ENCODE results near the gene PF4V1. TPM values are rescaled to one million over a fixed set of nuclear protein-coding genes. Genes with fewer than 3 reads are reported as not detected.

The PF4V1 gene
- total RNA-seq, 1 donor from 2014 or later: not detected

DNA sequence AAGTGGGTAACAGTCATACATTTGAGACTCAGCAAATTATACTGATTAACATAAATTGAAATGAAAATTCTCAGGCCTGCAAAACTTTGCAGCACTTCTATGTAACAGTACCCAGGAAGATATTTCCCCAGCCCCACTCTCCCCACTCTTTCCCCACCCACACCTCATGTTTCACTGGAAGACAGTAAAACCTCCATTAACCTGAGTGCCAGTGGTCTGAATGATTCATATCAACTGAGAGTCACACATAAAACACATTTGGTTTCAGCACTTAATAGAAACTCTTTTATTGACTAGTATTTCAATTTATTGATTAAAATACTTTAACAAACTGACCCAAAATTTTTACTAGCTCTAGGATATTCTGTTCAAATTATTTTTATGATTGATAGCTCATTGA lies 9.7 kb upstream of the PF4V1 start:
- ATAC-seq: no peak

GRCh38 chr4:73844345-73844744 lies 8.8 kb upstream of the PF4V1 start:
- no peak for ATAC-seq
- intact Hi-C loops (cut with DNase I): no loop called here
- no peak for DNase-seq (ENCODE audit: low spot score)

More for the DNA sequence above, 9.7 kb upstream of the PF4V1 start:
- intact Hi-C loops (cut with DNase I): no loop called here
- no peak for DNase-seq (ENCODE audit: low spot score)

DNA sequence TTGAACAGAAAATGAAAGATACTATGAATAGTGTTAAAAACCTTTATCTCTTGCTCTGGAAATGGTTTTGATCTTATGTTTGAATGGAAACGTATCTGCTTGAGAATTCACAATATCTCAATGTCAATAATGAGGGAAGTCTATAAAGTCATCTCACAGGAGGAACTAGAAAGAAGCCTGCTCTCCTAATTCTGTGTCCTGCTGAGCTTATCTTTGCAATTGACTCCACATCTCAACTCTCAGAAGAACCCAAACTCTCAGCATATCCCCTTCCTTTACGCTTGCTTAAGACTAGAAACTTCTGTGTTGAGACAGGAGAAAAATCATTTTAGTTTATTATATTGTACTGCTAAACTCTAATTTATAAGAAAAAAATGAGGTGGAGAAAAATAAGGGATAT lies 8.3 kb upstream of the PF4V1 start:
- no peak for ATAC-seq
- intact Hi-C loops (cut with DNase I): no loop called here
- DNase-seq (ENCODE audit: low spot score): no peak

- no peak for ATAC-seq
- intact Hi-C loops (cut with DNase I): no loop called here
- no peak for DNase-seq (ENCODE audit: low spot score)
Measured at GRCh38 chr4:73847526-73848182, 5.4 kb upstream of the PF4V1 start.

DNA sequence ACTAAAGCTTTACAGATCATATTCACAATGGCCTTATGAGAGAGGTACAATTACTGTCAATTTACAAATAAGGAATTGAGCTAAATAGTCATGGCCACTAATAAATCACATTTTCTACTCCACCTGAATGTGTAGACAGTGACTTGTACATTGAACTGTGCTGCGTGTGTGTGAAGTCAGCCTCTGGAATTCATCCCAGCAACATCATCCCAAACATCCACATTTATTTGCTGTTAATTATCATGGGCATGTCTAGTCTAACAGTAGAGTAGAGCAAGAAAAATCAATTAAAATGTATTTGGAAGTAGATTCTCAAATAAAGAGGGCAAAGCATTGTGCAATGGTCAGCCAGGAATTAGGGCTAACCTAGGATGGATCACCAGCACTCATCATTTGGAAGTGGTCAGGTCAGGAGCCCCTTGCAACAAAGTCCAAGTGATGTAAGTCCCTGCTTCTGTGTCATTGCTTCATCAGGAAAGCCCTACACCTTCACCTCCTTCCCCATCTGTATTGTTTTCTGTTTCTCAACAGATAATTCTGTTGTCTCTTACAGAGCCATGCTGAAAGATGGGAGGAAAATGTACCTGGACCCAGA lies 4.8 kb upstream of the PF4V1 start:
- no peak for ATAC-seq

DNA sequence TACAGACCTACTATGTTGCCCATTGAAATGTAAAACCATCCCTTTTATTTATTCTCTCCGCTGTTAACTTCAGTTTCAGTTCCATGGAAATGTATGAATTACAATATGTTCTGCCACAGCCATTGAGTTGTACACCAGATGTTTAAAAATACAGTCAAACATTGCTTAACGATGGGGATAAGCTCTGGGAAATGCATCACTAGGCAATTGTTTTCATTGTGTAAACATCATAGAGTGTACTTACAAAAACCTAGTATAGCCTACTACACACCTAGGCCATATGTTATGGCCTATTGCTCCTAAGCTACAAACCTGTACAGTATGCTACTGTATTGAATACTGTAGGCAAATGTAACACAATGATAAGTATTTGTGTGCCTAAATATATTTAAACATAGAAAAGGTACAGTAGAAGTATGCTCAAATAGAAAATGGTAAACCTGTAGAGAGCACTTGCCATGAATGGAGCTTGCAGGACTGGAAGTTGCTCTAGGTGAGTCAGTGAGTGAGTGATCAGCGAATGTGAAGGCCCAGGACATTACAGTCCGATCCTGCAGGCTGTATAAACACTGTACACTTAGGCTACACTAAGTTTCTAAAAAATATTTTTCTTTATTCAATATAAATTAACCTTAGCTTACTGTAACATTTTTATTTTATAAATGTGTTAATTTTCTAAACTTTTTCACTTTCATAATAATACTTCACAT lies 2.7 kb upstream of the PF4V1 start:
- intact Hi-C loops (cut with DNase I): no loop called here
- ATAC-seq: no peak
- no peak for DNase-seq (ENCODE audit: low spot score)

More for the DNA sequence above, 4.8 kb upstream of the PF4V1 start:
- intact Hi-C loops (cut with DNase I): no loop called here
- DNase-seq (ENCODE audit: low spot score): no peak

DNA sequence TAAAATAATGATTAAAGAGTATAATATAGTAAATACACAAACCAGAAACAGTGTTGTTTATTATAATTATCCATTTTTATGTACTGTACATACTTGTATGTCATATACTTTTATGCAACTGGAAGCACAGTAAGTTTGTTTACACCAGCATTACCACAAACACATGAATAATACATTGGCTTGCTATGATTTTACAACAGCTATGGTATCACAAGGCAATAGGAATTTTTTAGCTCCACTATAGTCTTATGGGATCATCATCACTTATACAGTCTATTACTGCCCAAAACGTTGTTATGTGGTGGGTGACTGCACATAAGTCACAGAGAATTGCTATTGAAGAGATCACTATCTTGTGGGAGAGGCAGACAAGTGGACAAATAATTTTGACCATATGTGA lies 1.8 kb upstream of the PF4V1 start:
- intact Hi-C loops (cut with DNase I): no loop called here
- ATAC-seq (no peak), DNase-seq (ENCODE audit: low spot score) (no peak)

- ATAC-seq: no peak
- no peak for DNase-seq (ENCODE audit: low spot score)
- intact Hi-C loops (cut with DNase I): no loop called here
Measured at GRCh38 chr4:73852771-73853170, 325 bp upstream of the PF4V1 start.

DNA sequence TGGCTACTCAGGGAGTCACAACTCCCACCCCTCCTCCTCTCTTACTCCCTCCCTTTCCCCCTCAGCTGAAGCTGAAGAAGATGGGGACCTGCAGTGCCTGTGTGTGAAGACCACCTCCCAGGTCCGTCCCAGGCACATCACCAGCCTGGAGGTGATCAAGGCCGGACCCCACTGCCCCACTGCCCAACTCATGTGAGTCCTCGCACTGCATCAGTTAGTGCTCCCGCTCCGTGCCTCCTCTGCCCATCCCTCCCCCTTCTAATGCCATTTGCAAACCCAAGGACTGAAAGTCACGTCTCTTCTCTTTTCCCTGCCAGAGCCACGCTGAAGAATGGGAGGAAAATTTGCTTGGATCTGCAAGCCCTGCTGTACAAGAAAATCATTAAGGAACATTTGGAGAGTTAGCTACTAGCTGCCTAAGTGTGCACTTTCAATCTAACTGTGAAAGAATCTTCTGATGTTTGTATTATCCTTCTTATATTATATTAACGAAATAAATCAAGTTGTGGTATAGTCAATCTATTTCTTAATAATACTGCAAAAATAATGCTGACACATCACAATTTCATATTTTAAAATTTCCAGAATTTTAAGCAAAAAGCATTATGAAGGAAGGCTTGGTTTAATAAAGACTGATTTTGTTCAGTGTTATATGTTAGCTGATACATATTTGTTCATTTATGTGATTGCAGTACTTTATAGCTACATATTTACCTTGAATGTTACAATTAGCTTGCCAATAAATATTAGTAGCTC lies 800 bp downstream of the PF4V1 start:
- intact Hi-C loops (cut with DNase I): no loop called here
- no peak for DNase-seq (ENCODE audit: low spot score)
- no peak for ATAC-seq

DNA sequence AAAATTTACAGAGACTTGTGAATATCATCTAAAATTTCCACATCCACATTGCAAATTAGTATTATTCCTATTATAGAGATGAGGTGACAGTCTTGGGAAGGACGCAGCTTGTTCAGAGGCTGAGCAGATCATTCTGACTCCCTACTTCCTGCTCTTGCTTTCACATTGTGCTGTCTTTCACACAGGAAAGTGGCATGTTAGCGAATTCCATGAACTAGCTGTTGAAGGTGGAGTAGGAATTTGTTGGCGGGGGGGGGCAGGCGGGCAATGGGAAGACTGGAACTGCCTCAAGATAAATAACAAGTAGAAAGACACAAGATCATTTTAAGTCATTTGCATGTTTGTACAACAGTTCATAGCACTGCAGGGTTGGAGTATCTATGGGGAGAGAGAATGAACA lies 2.3 kb downstream of the PF4V1 start:
- intact Hi-C loops (cut with DNase I): no loop called here
- no peak for DNase-seq (ENCODE audit: low spot score)
- no peak for ATAC-seq

- ATAC-seq (peak; percentile 85), DNase-seq (ENCODE audit: low spot score) (no peak)
- intact Hi-C loops (cut with DNase I): no loop called here
Measured at GRCh38 chr4:73856518-73856917, 3.4 kb downstream of the PF4V1 start.

GRCh38 chr4:73859614-73860088 lies 6.6 kb downstream of the PF4V1 start:
- no peak for DNase-seq (ENCODE audit: low spot score)
- intact Hi-C loops (cut with DNase I): no loop called here
- peak; percentile 64 for ATAC-seq

GRCh38 chr4:73860181-73860580 lies 7.1 kb downstream of the PF4V1 start:
- DNase-seq (ENCODE audit: low spot score) (no peak), ATAC-seq (no peak)
- intact Hi-C loops (cut with DNase I): no loop called here

- ATAC-seq (no peak), DNase-seq (ENCODE audit: low spot score) (no peak)
- intact Hi-C loops (cut with DNase I): no loop called here
Measured at GRCh38 chr4:73860917-73861316, 7.8 kb downstream of the PF4V1 start.

- DNase-seq (ENCODE audit: low spot score) (no peak), ATAC-seq (no peak)
- intact Hi-C loops (cut with DNase I): no loop called here
Measured at GRCh38 chr4:73862322-73862721, 9.2 kb downstream of the PF4V1 start.

GRCh38 chr4:73864365-73864764 lies 11.3 kb downstream of the PF4V1 start:
- ATAC-seq (no peak), DNase-seq (ENCODE audit: low spot score) (no peak)
- intact Hi-C loops (cut with DNase I): no loop called here

- ATAC-seq (no peak), DNase-seq (ENCODE audit: low spot score) (no peak)
- intact Hi-C loops (cut with DNase I): no loop called here
Measured at GRCh38 chr4:73864961-73865360, 11.9 kb downstream of the PF4V1 start.

DNA sequence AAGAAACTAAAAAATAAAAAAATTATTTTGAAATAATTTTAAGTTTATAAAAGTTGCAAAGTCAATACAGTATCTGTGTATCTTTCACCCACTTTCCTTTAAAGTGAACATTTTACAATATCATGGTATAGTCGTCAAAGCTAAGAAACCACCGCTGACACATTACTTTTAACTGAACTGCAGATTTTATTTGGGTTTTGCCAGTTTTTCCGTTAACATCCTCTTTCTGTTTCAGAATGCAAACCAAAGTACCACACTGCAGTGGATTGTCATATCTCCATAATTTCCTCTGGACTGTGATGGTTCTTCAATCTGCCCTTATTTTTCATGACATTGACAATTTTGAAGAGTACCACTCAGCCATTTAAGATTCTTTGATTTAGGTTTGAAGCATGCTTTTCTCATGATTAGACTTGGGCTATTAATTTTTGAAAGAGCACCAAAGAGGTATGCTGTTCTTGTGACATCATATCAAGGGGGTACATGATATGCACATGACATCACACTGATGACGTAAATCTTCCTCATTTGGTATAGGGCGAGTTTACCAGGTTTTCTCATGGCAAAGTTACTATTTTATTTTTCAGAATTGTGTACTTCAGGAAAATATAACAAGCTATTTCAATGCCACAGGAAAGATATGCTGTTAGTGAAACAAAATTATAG lies 12.5 kb downstream of the PF4V1 start:
- no peak for DNase-seq (ENCODE audit: low spot score)
- ATAC-seq: no peak
- intact Hi-C loops (cut with DNase I): no loop called here

GRCh38 chr4:73866246-73866645 lies 13.2 kb downstream of the PF4V1 start:
- DNase-seq (ENCODE audit: low spot score) (no peak), ATAC-seq (no peak)
- intact Hi-C loops (cut with DNase I): no loop called here
